Transverse colon (tissue), 4 donors: Measurements from ENCODE around the gene MGAT5B.

Source experiments
- EP300 ChIP-seq: sonication (generic); formaldehyde crosslinking; IDR thresholded peaks from one replicate; pipeline ENCODE4 v1.6.1; 2017; ENCODE audit warnings: antibody characterized with exemption, low read depth
- POLR2A ChIP-seq: fragments of 450-650 bp; IDR thresholded peaks from one replicate; pipeline ENCODE4 v1.6.1; 2016; ENCODE audit warnings: antibody characterized with exemption, mild to moderate bottlenecking, moderate library complexity
- POLR2AphosphoS5 ChIP-seq, 3 donors: sonication (generic); formaldehyde crosslinking; IDR thresholded peaks; one replicate each; pipeline ENCODE4 v1.6.1; 2016; ENCODE audit warnings: antibody characterized with exemption in 3 of 3
- TF ChIP-seq, protein P1 (sequence below), 5 experiments: fragments of 200-600 bp in 3 of 5; fragments of 450-650 bp in 2 of 5; sonication (generic) in 3 of 5; IDR thresholded peaks; 1 replicate in 2 of 5; 2 replicates in 3 of 5; pipeline ENCODE4 v1.5.1; 2016 to 2017; ENCODE audit warnings: antibody characterized with exemption in 5 of 5, inconsistent platforms in 3 of 5, mild to moderate bottlenecking in 2 of 5, moderate library complexity in 1 of 5

DNA sequence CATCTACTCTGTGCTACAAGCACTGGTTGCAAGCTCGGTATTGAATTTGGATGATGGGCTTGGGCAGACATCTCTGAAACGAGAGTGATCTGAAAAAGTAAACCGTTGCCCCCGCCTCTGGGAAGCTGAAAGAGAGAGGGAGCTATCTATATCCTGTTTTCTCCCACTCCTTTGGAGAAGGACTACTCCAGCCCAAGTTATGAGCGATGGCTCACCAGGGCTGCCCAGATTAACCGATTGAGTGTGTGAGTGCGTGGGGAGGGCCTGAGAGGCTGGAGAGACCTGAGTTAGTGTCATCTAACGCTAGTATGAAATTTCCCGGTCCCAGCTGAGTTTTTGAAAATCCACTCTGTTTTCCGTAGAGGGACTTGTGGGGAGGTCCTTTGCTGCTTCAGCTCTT is 11.5 kb downstream of the MGAT5B start:
- TF ChIP-seq POLR2A (no peak), EP300 (no peak), POLR2AphosphoS5 (IDR thresholded peaks at IDR 0.05) (no peak)
- TF ChIP-seq, protein P1, sequence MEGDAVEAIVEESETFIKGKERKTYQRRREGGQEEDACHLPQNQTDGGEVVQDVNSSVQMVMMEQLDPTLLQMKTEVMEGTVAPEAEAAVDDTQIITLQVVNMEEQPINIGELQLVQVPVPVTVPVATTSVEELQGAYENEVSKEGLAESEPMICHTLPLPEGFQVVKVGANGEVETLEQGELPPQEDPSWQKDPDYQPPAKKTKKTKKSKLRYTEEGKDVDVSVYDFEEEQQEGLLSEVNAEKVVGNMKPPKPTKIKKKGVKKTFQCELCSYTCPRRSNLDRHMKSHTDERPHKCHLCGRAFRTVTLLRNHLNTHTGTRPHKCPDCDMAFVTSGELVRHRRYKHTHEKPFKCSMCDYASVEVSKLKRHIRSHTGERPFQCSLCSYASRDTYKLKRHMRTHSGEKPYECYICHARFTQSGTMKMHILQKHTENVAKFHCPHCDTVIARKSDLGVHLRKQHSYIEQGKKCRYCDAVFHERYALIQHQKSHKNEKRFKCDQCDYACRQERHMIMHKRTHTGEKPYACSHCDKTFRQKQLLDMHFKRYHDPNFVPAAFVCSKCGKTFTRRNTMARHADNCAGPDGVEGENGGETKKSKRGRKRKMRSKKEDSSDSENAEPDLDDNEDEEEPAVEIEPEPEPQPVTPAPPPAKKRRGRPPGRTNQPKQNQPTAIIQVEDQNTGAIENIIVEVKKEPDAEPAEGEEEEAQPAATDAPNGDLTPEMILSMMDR (IDR thresholded peaks at IDR 0.05): no peak
